HepG2 (cell line): ENCODE results near the gene CILP2. TPM values are rescaled to one million over a fixed set of nuclear protein-coding genes. Genes with fewer than 3 reads are reported as not detected.

Experiments
- ATAC-seq: fragments of 200-7000 bp; cut with Tn5 transposase; 3 replicates; pipeline ENCODE4 v1.9.1; 2020; ENCODE audit warnings: mild to moderate bottlenecking, moderate library complexity
- BruUV-seq: library from RNA; stranded (reverse); fragments of 400-500 nt; replicated peaks from 2 replicates; lab custom pipeline; 2021; lab: Mats Ljungman, UMichigan
- CTCF ChIA-PET: fragments of 300-600 bp; formaldehyde crosslinking; extraction: SDS; loops from one replicate; lab custom pipeline; 2021; ENCODE audit warnings: low total read pairs, inconsistent platforms, low intra/inter-chr PET ratio; lab: Yijun Ruan, JAX
- POLR2A ChIA-PET: fragments of 350-600 bp; sonication (Branson Sonifier 250); formaldehyde crosslinking; loops from one replicate; lab custom pipeline; 2020; ENCODE audit warnings: antibody characterized with exemption, inconsistent platforms; lab: Yijun Ruan, JAX
- DNase-seq: peaks from one replicate; pipeline ENCODE4 v3.0.0-alpha.2; 2015; ENCODE audit warnings: low spot score
- FAIRE-seq: peaks from 3 replicates; lab custom pipeline; 2011; peaks lifted over from hg19 to GRCh38; lab: Jason Lieb, UNC
- H2AFZ ChIP-seq: one replicate; pipeline ENCODE4 v1.6.1; 2011; ENCODE audit warnings: low read length, inconsistent platforms
- H3K27ac ChIP-seq: fragments of 300-600 bp; 3 replicates; pipeline ENCODE4 v1.8.0; 2011; ENCODE audit warnings: mixed run types, mild to moderate bottlenecking, mixed read lengths, low read length, inconsistent platforms; ENCODE audit not compliant: insufficient read depth; ENCODE audit errors: extremely low read length
- H3K27me3 ChIP-seq, 2 experiments: fragments of 200-600 bp in 1 of 2; 2 replicates in 1 of 2; 3 replicates in 1 of 2; pipeline versions ENCODE4 v1.6.0 to v1.8.0; 2011; ENCODE audit warnings: low read length in 2 of 2, mild to moderate bottlenecking in 2 of 2, moderate library complexity in 2 of 2, inconsistent platforms in 1 of 2; ENCODE audit not compliant: insufficient read depth in 2 of 2, control insufficient read depth in 1 of 2
- H3K36me3 ChIP-seq, 2 experiments: fragments of 200-600 bp in 1 of 2; replicated peaks in 1 of 2; 2 replicates in 1 of 2; 3 replicates in 1 of 2; pipeline versions ENCODE4 v1.5.1 to v1.8.0; 2011; ENCODE audit warnings: low read length in 2 of 2, inconsistent platforms in 1 of 2; ENCODE audit not compliant: insufficient read depth in 2 of 2, control insufficient read depth in 1 of 2
- H3K4me1 ChIP-seq: 2 replicates; pipeline ENCODE4 v1.5.1; 2012; ENCODE audit warnings: low read length, inconsistent platforms; ENCODE audit not compliant: insufficient read depth
- H3K4me2 ChIP-seq: 2 replicates; pipeline ENCODE4 v1.6.0; 2011; ENCODE audit warnings: low read depth, low read length, inconsistent platforms
- H3K4me3 ChIP-seq, 3 experiments: fragments of 200-600 bp in 1 of 3; sonication (generic), shearing (Covaris generic) in 1 of 3; replicated peaks in 1 of 3; 2 replicates each; pipeline ENCODE4 v1.5.1; 2011 to 2016; ENCODE audit warnings: low read length in 3 of 3, inconsistent platforms in 2 of 3, low read depth in 2 of 3, mild to moderate bottlenecking in 2 of 3, control low read depth in 1 of 3, mixed read lengths in 1 of 3; ENCODE audit not compliant: insufficient read depth in 1 of 3
- H3K79me2 ChIP-seq: one replicate; pipeline ENCODE4 v1.6.1; 2011; ENCODE audit warnings: low read length, inconsistent platforms; ENCODE audit not compliant: insufficient read depth
- H3K9ac ChIP-seq: 2 replicates; pipeline ENCODE4 v1.6.0; 2011; ENCODE audit warnings: mild to moderate bottlenecking, low read depth, low read length, inconsistent platforms; ENCODE audit not compliant: insufficient read depth
- H3K9me3 ChIP-seq: 2 replicates; pipeline ENCODE4 v1.5.1; 2012; ENCODE audit warnings: mild to moderate bottlenecking, low read length
- H4K20me1 ChIP-seq: 2 replicates; pipeline ENCODE4 v1.6.0; 2011; ENCODE audit warnings: inconsistent platforms, mild to moderate bottlenecking, low read length, moderate library complexity; ENCODE audit not compliant: insufficient read depth
- CEBPG ChIP-seq: IDR thresholded peaks from 2 replicates; pipeline ENCODE4 v1.6.1; 2016
- CREBL2 ChIP-seq: sonication (generic); formaldehyde crosslinking; IDR thresholded peaks from 2 replicates; pipeline ENCODE4 v1.8.1; 2023; ENCODE audit warnings: missing genetic modification reagents, mild to moderate bottlenecking, borderline replicate concordance
- CREM ChIP-seq, 2 experiments: sonication (generic) in 1 of 2; formaldehyde crosslinking in 1 of 2; IDR thresholded peaks; 2 replicates each; pipeline versions ENCODE4 v1.4.0 to v1.6.1; 2016 to 2020; ENCODE audit warnings: antibody characterized with exemption in 1 of 2, mild to moderate bottlenecking in 1 of 2, missing genetic modification reagents in 1 of 2
- FLYWCH1 ChIP-seq: sonication (generic); formaldehyde crosslinking; IDR thresholded peaks from 2 replicates; pipeline ENCODE4 v1.8.1; 2023; ENCODE audit warnings: mild to moderate bottlenecking, missing genetic modification reagents
- FOXA3 ChIP-seq: IDR thresholded peaks from 2 replicates; pipeline ENCODE4 v1.6.1; 2016; ENCODE audit warnings: missing genetic modification reagents, missing compliant biosample characterization
- LBX2 ChIP-seq: sonication (generic); formaldehyde crosslinking; IDR thresholded peaks from 2 replicates; pipeline ENCODE4 v1.5.0; 2020; ENCODE audit warnings: missing genetic modification reagents, mild to moderate bottlenecking, borderline replicate concordance
- MAF1 ChIP-seq: sonication (generic); formaldehyde crosslinking; IDR thresholded peaks from 2 replicates; pipeline ENCODE4 v1.5.0; 2020; ENCODE audit warnings: missing genetic modification reagents, borderline replicate concordance
- MED13 ChIP-seq: sonication (generic); formaldehyde crosslinking; IDR thresholded peaks from 2 replicates; pipeline ENCODE4 v1.5.0; 2020; ENCODE audit warnings: missing genetic modification reagents
- MIXL1 ChIP-seq: IDR thresholded peaks from 2 replicates; pipeline ENCODE4 v1.6.1; 2016
- NKX3-1 ChIP-seq: sonication (generic); formaldehyde crosslinking; IDR thresholded peaks from 2 replicates; pipeline ENCODE4 v1.5.0; 2020; ENCODE audit warnings: missing genetic modification reagents
- REXO4 ChIP-seq: sonication (generic); formaldehyde crosslinking; IDR thresholded peaks from 2 replicates; pipeline ENCODE4 v1.8.0; 2022; ENCODE audit warnings: missing genetic modification reagents, mild to moderate bottlenecking, borderline replicate concordance
- RFX1 ChIP-seq: fragments of 450-650 bp; IDR thresholded peaks from 2 replicates; pipeline ENCODE4 v1.6.1; 2017
- SCMH1 ChIP-seq: sonication (generic); formaldehyde crosslinking; IDR thresholded peaks from 2 replicates; pipeline ENCODE4 v1.9.0; 2021; ENCODE audit warnings: missing genetic modification reagents, mild to moderate bottlenecking, borderline replicate concordance
- SOX13 ChIP-seq, 3 experiments: fragments of 450-650 bp in 1 of 3; sonication (generic) in 1 of 3; formaldehyde crosslinking in 1 of 3; IDR thresholded peaks in 2 of 3; conservative IDR thresholded peaks in 1 of 3; 2 replicates each; pipeline versions ENCODE4 v1.5.0 to v1.6.1; 2016 to 2020; ENCODE audit warnings: antibody characterized with exemption in 1 of 3, mild to moderate bottlenecking in 1 of 3, missing compliant biosample characterization in 1 of 3, missing genetic modification reagents in 1 of 3, moderate library complexity in 1 of 3
- TCF7 ChIP-seq: sonication (generic); IDR thresholded peaks from 2 replicates; pipeline ENCODE4 v1.6.1; 2016; ENCODE audit warnings: antibody characterized with exemption, low read depth
- ZBTB37 ChIP-seq: sonication (generic); formaldehyde crosslinking; IDR thresholded peaks from 2 replicates; pipeline ENCODE4 v1.4.0; 2020; ENCODE audit warnings: mild to moderate bottlenecking, missing genetic modification reagents
- ZNF343 ChIP-seq: sonication (generic); formaldehyde crosslinking; IDR thresholded peaks from 2 replicates; pipeline ENCODE4 v1.4.0; 2020; ENCODE audit warnings: mild to moderate bottlenecking, missing genetic modification reagents
- ZNF432 ChIP-seq: sonication (generic); formaldehyde crosslinking; IDR thresholded peaks from 2 replicates; pipeline ENCODE4 v1.5.0; 2020; ENCODE audit warnings: missing genetic modification reagents, mild to moderate bottlenecking, borderline replicate concordance
- ZNF607 ChIP-seq: sonication (generic); formaldehyde crosslinking; IDR thresholded peaks from 2 replicates; pipeline ENCODE4 v1.5.1; 2020; ENCODE audit warnings: missing genetic modification reagents, mild to moderate bottlenecking, borderline replicate concordance
- WGBS: methylation state at CpG from one replicate; pipeline ENCODE4 v1.1.6; 2017; ENCODE audit warnings: low lambda C conversion rate; 5-methylcytosine and 5-hydroxymethylcytosine counted together
- in situ Hi-C: cut with HindIII; loops from 2 replicates; pipeline ENCODE4 v1.10.0; 2017; ENCODE audit warnings: low pct_unique_long_range_greater_than_20kb; ENCODE audit not compliant: extremely low pct_ligation_motif_present
- intact Hi-C: fragments of 100-400 bp; cut with micrococcal nuclease; formaldehyde crosslinking; loops from one replicate; pipeline ENCODE4 v1.10.0; 2022; ENCODE audit not compliant: unreplicated experiment
- polyA plus RNA-seq, 8 experiments: library from polyadenylated mRNA; depleted of rRNA in 3 of 8; stranded (reverse) in 7 of 8; unstranded in 1 of 8; fragments of >200 nt; fragmentation: Illumina TruSeq in 4 of 8; extraction: Trizol in 4 of 8; gene quantifications; 2 replicates each; pipeline versions ENCODE4 v1.2.1 to v1.2.3, GENCODE V29; 2011 to 2016; ENCODE audit warnings: low read depth in 4 of 8, missing spikeins in 1 of 8, mixed read lengths in 1 of 8; ENCODE audit not compliant: insufficient read depth in 1 of 8
- total RNA-seq, 5 experiments: library from RNA; depleted of rRNA; stranded (reverse); fragments of >200 nt; fragmentation: Illumina TruSeq; extraction: Trizol; gene quantifications; 2 replicates each; pipeline ENCODE4 v1.2.3, GENCODE V29; 2016; ENCODE audit warnings: low read depth in 1 of 5

The CILP2 gene
- total and polyA plus RNA-seq, 2 of the 13 experiments (the other 11 are each of a cell fraction or from before 2014, with no cell fraction given) = 0.09 to 0.37 TPM

- Histone ChIP-seq H3K79me2 (no peaks in the 10 kb centered on the region), H3K4me1 (no peaks in the 10 kb centered on the region), H2AFZ (no peak overlapping the region), H4K20me1 (no peaks in the 10 kb centered on the region), H3K9me3 (no peaks in the 10 kb centered on the region), H3K4me3 (no peak overlapping the region), H3K4me2 (no peak overlapping the region), H3K27me3 (peaks cover 5 to 48% of the 10 kb centered on the region in 2 experiments; a peak in 4 of 5 replicates), H3K36me3 (no peaks in the 10 kb centered on the region), H3K27ac (no peak overlapping the region), H3K9ac (no peak overlapping the region)
- ChIA-PET CTCF (no interaction called here), POLR2A (no interaction called here)
- TF ChIP-seq SCMH1 (no peak), ZBTB37 (CRISPR knock-in tag) (no peak), SOX13 (IDR thresholded peaks at IDR 0.05) (no peak), SOX13 (CRISPR knock-in tag; conservative IDR thresholded peaks at IDR 0.05 in 1 of 2, IDR thresholded peaks at IDR 0.05 in 1 of 2) (no peak), ZNF607 (CRISPR knock-in tag) (no peak), CEBPG (no peak), MIXL1 (CRISPR knock-in tag) (no peak), CREM (IDR thresholded peaks at IDR 0.05) (no peak), CREM (CRISPR knock-in tag; IDR thresholded peaks at IDR 0.05) (no peak), RFX1 (no peak), FOXA3 (CRISPR knock-in tag) (no peak), ZNF432 (CRISPR knock-in tag) (no peak), MAF1 (CRISPR knock-in tag) (no peak), FLYWCH1 (CRISPR knock-in tag) (no peak), NKX3-1 (CRISPR knock-in tag) (no peak), LBX2 (CRISPR knock-in tag) (no peak), REXO4 (CRISPR knock-in tag) (no peak), CREBL2 (no peak), ZNF343 (no peak), MED13 (CRISPR knock-in tag) (no peak), TCF7 (no peak)
- ATAC-seq (no peak), DNase-seq (no peak), FAIRE-seq (no peak)
- no TSS peak for BruUV-seq
- WGBS = 78% methylated on average over 7 of the region's 23 CpGs
- intact Hi-C loops (no loop called here), in situ Hi-C loops (loop anchor here (25.0 kb wide), 1 partner anchor 417 kb away; no protein-coding TSS in a partner anchor)
Measured at GRCh38 chr19:19545707-19546106, 7.6 kb downstream of the CILP2 start.
